MM.1S (cell line): ENCODE measurements around the gene XYLT1.

Experiments used
- DNase-seq: peaks from one replicate; pipeline ENCODE4 v3.0.0-alpha.2; 2015
- H2AFZ ChIP-seq: fragments of 300-600 bp; sonication (generic); 2 replicates; pipeline ENCODE4 v1.6.0; 2016; ENCODE audit warnings: antibody characterized with exemption, low read length
- H3F3A ChIP-seq: fragments of 300-600 bp; sonication (generic); 2 replicates; pipeline ENCODE4 v1.6.1; 2016; ENCODE audit warnings: mild to moderate bottlenecking, antibody characterized with exemption, low read length, moderate library complexity, mixed read lengths; ENCODE audit not compliant: insufficient read depth
- H3K27ac ChIP-seq: fragments of 300-600 bp; sonication (generic); 2 replicates; pipeline ENCODE4 v1.5.1; 2016; ENCODE audit warnings: mild to moderate bottlenecking, low read length
- H3K27me3 ChIP-seq: fragments of 300-600 bp; sonication (generic); replicated peaks from 2 replicates; pipeline ENCODE4 v1.6.0; 2016; ENCODE audit warnings: low read length; ENCODE audit not compliant: insufficient read depth
- H3K36me3 ChIP-seq: fragments of 300-600 bp; sonication (generic); replicated peaks from 2 replicates; pipeline ENCODE4 v1.6.1; 2016; ENCODE audit warnings: mild to moderate bottlenecking, low read length, mixed read lengths; ENCODE audit not compliant: insufficient read depth
- H3K4me1 ChIP-seq: fragments of 300-600 bp; sonication (generic); 2 replicates; pipeline ENCODE4 v1.6.1; 2016; ENCODE audit warnings: low read length, mixed read lengths
- H3K4me2 ChIP-seq: fragments of 300-600 bp; sonication (generic); 2 replicates; pipeline ENCODE4 v1.6.0; 2016; ENCODE audit warnings: low read depth, low read length
- H3K4me3 ChIP-seq: fragments of 300-600 bp; sonication (generic); 2 replicates; pipeline ENCODE4 v1.5.1; 2016; ENCODE audit warnings: low read length, mixed read lengths
- H3K79me2 ChIP-seq: fragments of 300-600 bp; sonication (generic); 2 replicates; pipeline ENCODE4 v1.6.1; 2016; ENCODE audit warnings: mixed run types, low read length, mixed read lengths
- H3K9ac ChIP-seq: fragments of 300-600 bp; sonication (generic); 2 replicates; pipeline ENCODE4 v1.6.1; 2016; ENCODE audit warnings: low read length, mixed read lengths
- H3K9me2 ChIP-seq: fragments of 300-600 bp; sonication (generic); replicated peaks from 2 replicates; pipeline ENCODE4 v1.6.1; 2016; ENCODE audit warnings: mild to moderate bottlenecking, low read length, mixed read lengths; ENCODE audit not compliant: insufficient read depth
- H3K9me3 ChIP-seq: fragments of 300-600 bp; sonication (generic); replicated peaks from 2 replicates; pipeline ENCODE4 v1.6.1; 2016; ENCODE audit warnings: mild to moderate bottlenecking, low read length, mixed read lengths; ENCODE audit not compliant: insufficient read depth
- H4K20me1 ChIP-seq: fragments of 300-600 bp; sonication (generic); 2 replicates; pipeline ENCODE4 v1.6.1; 2016; ENCODE audit warnings: mild to moderate bottlenecking, low read length, moderate library complexity, mixed read lengths; ENCODE audit not compliant: insufficient read depth
- EZH2 ChIP-seq: fragments of 300-600 bp; sonication (generic); optimal IDR thresholded peaks from 2 replicates; pipeline ENCODE3; 2017; ENCODE audit warnings: low read depth, mild to moderate bottlenecking, antibody characterized with exemption, low read length, mixed read lengths
- EZH2phosphoT487 ChIP-seq: fragments of 300-600 bp; sonication (generic); IDR thresholded peaks from 2 replicates; pipeline ENCODE4 v1.6.1; 2018; ENCODE audit warnings: antibody characterized with exemption, low read length
- TF ChIP-seq, protein P1 (sequence below): fragments of 300-600 bp; sonication (generic); IDR thresholded peaks from 2 replicates; pipeline ENCODE4 v1.5.1; 2016; ENCODE audit warnings: antibody characterized with exemption, low read length, mixed read lengths

The XYLT1 gene

DNA sequence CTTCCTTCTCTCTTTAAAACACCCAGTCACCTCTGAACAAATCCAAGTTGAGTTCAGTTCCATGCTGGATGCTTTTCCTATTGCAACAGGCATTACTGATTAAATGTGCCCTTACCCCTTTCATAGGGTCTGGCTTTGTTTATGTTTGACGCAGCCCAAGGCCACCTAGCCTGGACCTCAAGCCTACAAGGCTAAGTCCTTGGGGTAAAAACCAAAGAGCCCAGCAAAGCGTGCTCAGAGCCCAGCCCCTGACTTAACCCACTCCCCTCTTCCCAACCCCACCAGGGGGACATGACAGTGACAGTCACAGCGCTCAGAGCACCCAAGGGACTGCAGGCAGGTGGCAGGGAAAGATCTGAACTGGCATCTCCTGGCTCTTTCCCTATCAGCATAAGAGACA lies 200.6 kb downstream of the XYLT1 start:
- no peak for DNase-seq
- H4K20me1 ChIP-seq, result no peaks in the 10 kb centered on the region
- no peak overlapping the region for H3K4me2 ChIP-seq

DNA sequence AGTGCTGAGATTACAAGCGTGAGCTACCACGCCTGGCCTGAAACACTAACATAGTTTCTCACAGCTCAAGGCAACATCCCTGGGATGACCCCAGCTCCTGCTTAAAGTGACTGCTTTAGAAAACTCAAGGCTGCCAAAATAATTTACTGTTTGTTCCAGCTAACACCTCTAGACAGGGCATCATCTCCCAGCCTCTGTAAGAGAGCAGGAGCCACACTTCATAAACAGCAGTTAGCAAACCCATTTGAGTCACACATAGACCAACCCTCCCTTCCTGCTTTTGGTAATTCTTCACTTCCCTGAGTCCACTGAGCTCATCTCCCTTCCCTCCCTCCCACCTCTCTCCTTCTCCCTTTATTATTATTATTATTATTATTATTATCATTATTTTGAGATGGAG lies 201.3 kb downstream of the XYLT1 start:
- H3K9me3 ChIP-seq, result no peaks in the 10 kb centered on the region
- H3K36me3 ChIP-seq, result no peaks in the 10 kb centered on the region
- peaks cover 4% of the 10 kb centered on the region for H3K4me1 ChIP-seq
- no peaks in the 10 kb centered on the region for H3K9me2 ChIP-seq
- H3F3A ChIP-seq, result no peaks in the 10 kb centered on the region
- H3K9ac ChIP-seq, result no peak overlapping the region
- no peak overlapping the region for H2AFZ ChIP-seq
- DNase-seq, result no peak
- H4K20me1 ChIP-seq, result no peaks in the 10 kb centered on the region
- peaks cover 47% of the 10 kb centered on the region for H3K79me2 ChIP-seq
- H3K4me2 ChIP-seq, result no peak overlapping the region
- no peaks in the 10 kb centered on the region for H3K27me3 ChIP-seq
- TF ChIP-seq, protein P1, sequence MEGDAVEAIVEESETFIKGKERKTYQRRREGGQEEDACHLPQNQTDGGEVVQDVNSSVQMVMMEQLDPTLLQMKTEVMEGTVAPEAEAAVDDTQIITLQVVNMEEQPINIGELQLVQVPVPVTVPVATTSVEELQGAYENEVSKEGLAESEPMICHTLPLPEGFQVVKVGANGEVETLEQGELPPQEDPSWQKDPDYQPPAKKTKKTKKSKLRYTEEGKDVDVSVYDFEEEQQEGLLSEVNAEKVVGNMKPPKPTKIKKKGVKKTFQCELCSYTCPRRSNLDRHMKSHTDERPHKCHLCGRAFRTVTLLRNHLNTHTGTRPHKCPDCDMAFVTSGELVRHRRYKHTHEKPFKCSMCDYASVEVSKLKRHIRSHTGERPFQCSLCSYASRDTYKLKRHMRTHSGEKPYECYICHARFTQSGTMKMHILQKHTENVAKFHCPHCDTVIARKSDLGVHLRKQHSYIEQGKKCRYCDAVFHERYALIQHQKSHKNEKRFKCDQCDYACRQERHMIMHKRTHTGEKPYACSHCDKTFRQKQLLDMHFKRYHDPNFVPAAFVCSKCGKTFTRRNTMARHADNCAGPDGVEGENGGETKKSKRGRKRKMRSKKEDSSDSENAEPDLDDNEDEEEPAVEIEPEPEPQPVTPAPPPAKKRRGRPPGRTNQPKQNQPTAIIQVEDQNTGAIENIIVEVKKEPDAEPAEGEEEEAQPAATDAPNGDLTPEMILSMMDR, result no peak
- TF ChIP-seq EZH2, result no peak
- TF ChIP-seq EZH2phosphoT487, result no peak
- no peak overlapping the region for H3K4me3 ChIP-seq
- H3K27ac ChIP-seq, result no peak overlapping the region

More for the DNA sequence above, 200.6 kb downstream of the XYLT1 start:
- H3K9me2 ChIP-seq, result no peaks in the 10 kb centered on the region
- TF ChIP-seq, protein P1, result no peak
- TF ChIP-seq EZH2phosphoT487 (no peak), EZH2 (no peak)
- H3K9me3 ChIP-seq, result no peaks in the 10 kb centered on the region
- peaks cover 54% of the 10 kb centered on the region for H3K79me2 ChIP-seq
- H3K27me3 ChIP-seq, result no peaks in the 10 kb centered on the region
- H3F3A ChIP-seq, result peaks cover 2% of the 10 kb centered on the region
- peaks cover 10% of the 10 kb centered on the region for H3K4me1 ChIP-seq
- H2AFZ ChIP-seq, result no peak overlapping the region
- no peak overlapping the region for H3K9ac ChIP-seq
- H3K27ac ChIP-seq, result no peak overlapping the region
- no peak overlapping the region for H3K4me3 ChIP-seq
- no peaks in the 10 kb centered on the region for H3K36me3 ChIP-seq

- Histone ChIP-seq H4K20me1 (no peaks in the 10 kb centered on the region), H3K4me2 (no peak overlapping the region), H2AFZ (no peak overlapping the region), H3K9me3 (no peaks in the 10 kb centered on the region), H3K79me2 (peaks cover 32% of the 10 kb centered on the region), H3K27me3 (no peaks in the 10 kb centered on the region), H3K9me2 (no peaks in the 10 kb centered on the region), H3K4me3 (no peak overlapping the region), H3K9ac (no peak overlapping the region), H3F3A (no peaks in the 10 kb centered on the region), H3K4me1 (peaks cover 8% of the 10 kb centered on the region), H3K36me3 (no peaks in the 10 kb centered on the region), H3K27ac (no peak overlapping the region)
- no peak for DNase-seq
- TF ChIP-seq, protein P1, result no peak
Measured at GRCh38 chr16:17266608-17267313, 204.0 kb downstream of the XYLT1 start.
